Uterus (tissue), 4 donors: ENCODE results near the gene MCCC2. TPM values are rescaled to one million over a fixed set of nuclear protein-coding genes. Genes with fewer than 3 reads are reported as not detected.

Experiments used
- DNase-seq, 2 donors: peaks; one replicate each; pipeline ENCODE4 v3.0.0-alpha.2; 2019 to 2020
- H3K27ac ChIP-seq, 2 donors: fragments of 200-600 bp; sonication (generic); 1 replicate in 1 of 2; 2 replicates in 1 of 2; pipeline ENCODE4 v1.5.1; 2016 to 2018
- H3K27me3 ChIP-seq, 2 donors: fragments of 200-600 bp; sonication (generic); one replicate each; pipeline ENCODE4 v1.5.1; 2018 to 2019; ENCODE audit warnings: control low read depth in 1 of 2
- H3K36me3 ChIP-seq, 2 donors: fragments of 200-600 bp; sonication (generic); one replicate each; pipeline ENCODE4 v1.5.1; 2019; ENCODE audit warnings: control low read depth in 1 of 2
- H3K4me1 ChIP-seq, 2 donors: fragments of 200-600 bp; sonication (generic); one replicate each; pipeline ENCODE4 v1.5.1; 2018 to 2019; ENCODE audit warnings: control low read depth in 1 of 2
- H3K4me3 ChIP-seq, 2 donors: fragments of 200-600 bp; sonication (generic); 1 replicate in 1 of 2; 2 replicates in 1 of 2; pipeline ENCODE4 v1.5.1; 2018 to 2019; ENCODE audit warnings: mild to moderate bottlenecking in 1 of 2
- H3K9me3 ChIP-seq, 2 donors: fragments of 200-600 bp; sonication (generic); one replicate each; pipeline ENCODE4 v1.5.1; 2019; ENCODE audit warnings: control low read depth in 1 of 2
- POLR2A ChIP-seq, 2 donors: fragments of 450-650 bp; IDR thresholded peaks; one replicate each; pipeline ENCODE4 v1.6.1; 2016; ENCODE audit warnings: antibody characterized with exemption in 2 of 2, mild to moderate bottlenecking in 1 of 2, moderate library complexity in 1 of 2
- intact Hi-C: fragments of 100-400 bp; cut with DNase I; formaldehyde crosslinking; loops from one replicate; pipeline ENCODE4 v1.15.1; 2023; ENCODE audit warnings: low total_unique reads
- total RNA-seq, 4 donors: library from RNA; depleted of rRNA in 3 of 4; stranded (reverse); fragments of >200 nt in 3 of 4; gene quantifications; one replicate each; pipeline versions ENCODE4 v1.1.0 to v1.2.4, GENCODE V29; 2014 to 2023
- TF ChIP-seq, protein P1 (sequence below), 4 experiments: fragments of 200-600 bp in 2 of 4; fragments of 450-650 bp in 2 of 4; sonication (generic) in 2 of 4; IDR thresholded peaks; one replicate each; pipeline ENCODE4 v1.5.1; 2016 to 2019; ENCODE audit warnings: antibody characterized with exemption in 4 of 4, mild to moderate bottlenecking in 2 of 4, moderate library complexity in 1 of 4
- donor health status: DM: yes; HTN: yes; CAD: no.

The MCCC2 gene
- total RNA-seq, 4 donors from 2014 or later: 19.4 to 40.6 (median 30.4) TPM

DNA sequence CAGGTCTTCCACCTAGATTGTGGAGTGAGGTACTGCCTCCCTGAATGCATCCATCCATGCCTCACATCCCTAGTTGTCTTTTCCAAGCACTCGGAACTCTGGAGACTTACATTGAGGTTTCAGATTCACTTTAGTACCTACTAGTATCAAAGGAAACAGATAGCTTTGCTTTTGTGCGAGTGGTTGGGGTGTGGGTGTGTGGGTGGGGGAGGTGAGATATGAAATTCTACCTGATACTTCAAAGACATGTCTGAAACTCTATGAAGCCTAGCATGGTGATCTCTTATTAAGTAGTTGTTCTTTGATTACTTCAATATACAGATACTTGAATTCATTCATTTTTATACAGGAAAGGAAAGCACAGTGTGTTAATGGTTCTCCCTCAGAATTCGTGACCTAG is 64.4 kb downstream of the MCCC2 start:
- no peaks in the 10 kb centered on the region for H3K27me3 ChIP-seq
- no peaks in the 10 kb centered on the region for H3K9me3 ChIP-seq
- no peaks in the 10 kb centered on the region for H3K4me1 ChIP-seq
- no peak for DNase-seq
- H3K4me3 ChIP-seq: no peak overlapping the region
- TF ChIP-seq POLR2A (IDR thresholded peaks at IDR 0.05): no peak
- TF ChIP-seq, protein P1, sequence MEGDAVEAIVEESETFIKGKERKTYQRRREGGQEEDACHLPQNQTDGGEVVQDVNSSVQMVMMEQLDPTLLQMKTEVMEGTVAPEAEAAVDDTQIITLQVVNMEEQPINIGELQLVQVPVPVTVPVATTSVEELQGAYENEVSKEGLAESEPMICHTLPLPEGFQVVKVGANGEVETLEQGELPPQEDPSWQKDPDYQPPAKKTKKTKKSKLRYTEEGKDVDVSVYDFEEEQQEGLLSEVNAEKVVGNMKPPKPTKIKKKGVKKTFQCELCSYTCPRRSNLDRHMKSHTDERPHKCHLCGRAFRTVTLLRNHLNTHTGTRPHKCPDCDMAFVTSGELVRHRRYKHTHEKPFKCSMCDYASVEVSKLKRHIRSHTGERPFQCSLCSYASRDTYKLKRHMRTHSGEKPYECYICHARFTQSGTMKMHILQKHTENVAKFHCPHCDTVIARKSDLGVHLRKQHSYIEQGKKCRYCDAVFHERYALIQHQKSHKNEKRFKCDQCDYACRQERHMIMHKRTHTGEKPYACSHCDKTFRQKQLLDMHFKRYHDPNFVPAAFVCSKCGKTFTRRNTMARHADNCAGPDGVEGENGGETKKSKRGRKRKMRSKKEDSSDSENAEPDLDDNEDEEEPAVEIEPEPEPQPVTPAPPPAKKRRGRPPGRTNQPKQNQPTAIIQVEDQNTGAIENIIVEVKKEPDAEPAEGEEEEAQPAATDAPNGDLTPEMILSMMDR (IDR thresholded peaks at IDR 0.05): no peak
- no peaks in the 10 kb centered on the region for H3K36me3 ChIP-seq
- intact Hi-C loops: no loop called here
- H3K27ac ChIP-seq: no peak overlapping the region

- Histone ChIP-seq H3K36me3 (no peaks in the 10 kb centered on the region), H3K9me3 (no peaks in the 10 kb centered on the region), H3K4me3 (no peak overlapping the region), H3K4me1 (no peaks in the 10 kb centered on the region), H3K27me3 (no peaks in the 10 kb centered on the region), H3K27ac (peak overlapping the region; percentile 54 to 63)
- intact Hi-C loops: no loop called here
- no peak for DNase-seq
- no peak for TF ChIP-seq POLR2A (IDR thresholded peaks at IDR 0.05)
Observed at GRCh38 chr5:71652349-71652748, 65.2 kb downstream of the MCCC2 start.

- peak; percentile 39 to 59 for DNase-seq
- H3K4me1 ChIP-seq: no peaks in the 10 kb centered on the region
- TF ChIP-seq, protein P1 (IDR thresholded peaks at IDR 0.05): no peak
- TF ChIP-seq POLR2A (IDR thresholded peaks at IDR 0.05): no peak
- intact Hi-C loops: no loop called here
- H3K27me3 ChIP-seq: no peaks in the 10 kb centered on the region
- H3K27ac ChIP-seq: peak overlapping the region; percentile 54 to 63
- no peaks in the 10 kb centered on the region for H3K36me3 ChIP-seq
- no peaks in the 10 kb centered on the region for H3K9me3 ChIP-seq
- no peak overlapping the region for H3K4me3 ChIP-seq
Observed at GRCh38 chr5:71652803-71653543, 65.8 kb downstream of the MCCC2 start.

DNA sequence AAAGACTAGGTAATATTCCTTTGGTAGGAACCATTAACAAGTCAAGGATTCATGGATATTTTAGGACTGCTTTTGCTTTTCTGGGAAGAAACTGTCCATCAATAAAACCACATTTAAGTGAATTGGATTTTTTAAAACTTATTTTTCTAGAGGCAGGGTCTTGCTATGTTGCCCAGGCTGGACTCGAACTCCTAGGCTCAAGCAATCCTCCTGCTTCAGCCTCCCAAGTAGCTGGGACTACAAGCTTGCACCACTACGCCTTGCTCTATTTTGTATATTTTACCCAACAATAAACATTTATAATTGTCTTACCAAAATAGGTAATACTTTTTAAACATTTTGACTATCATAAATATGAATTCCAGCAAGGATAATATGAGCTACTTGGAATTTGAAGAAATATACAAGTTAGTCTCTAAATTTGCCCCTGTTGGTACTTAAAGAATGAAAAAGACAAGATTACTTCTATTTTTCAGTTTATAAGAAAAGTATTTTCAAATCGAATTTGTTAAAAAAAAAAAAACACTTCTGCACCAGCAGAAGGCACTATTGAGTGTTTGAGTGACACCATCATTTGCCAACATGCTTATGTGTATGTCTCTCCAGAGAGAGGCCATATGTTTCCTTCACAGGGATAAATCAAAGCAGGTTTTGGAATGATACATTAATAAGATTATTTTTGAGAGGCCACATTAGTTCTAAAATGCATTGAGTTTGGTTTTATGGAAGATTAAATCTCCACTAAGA is 71.9 kb downstream of the MCCC2 start:
- DNase-seq: no peak
- TF ChIP-seq POLR2A (IDR thresholded peaks at IDR 0.05): no peak
- TF ChIP-seq, protein P1 (IDR thresholded peaks at IDR 0.05): no peak
- no peaks in the 10 kb centered on the region for H3K9me3 ChIP-seq
- no peak overlapping the region for H3K27ac ChIP-seq
- intact Hi-C loops: no loop called here
- no peaks in the 10 kb centered on the region for H3K36me3 ChIP-seq
- H3K27me3 ChIP-seq: no peaks in the 10 kb centered on the region
- no peak overlapping the region for H3K4me3 ChIP-seq
- no peaks in the 10 kb centered on the region for H3K4me1 ChIP-seq

DNA sequence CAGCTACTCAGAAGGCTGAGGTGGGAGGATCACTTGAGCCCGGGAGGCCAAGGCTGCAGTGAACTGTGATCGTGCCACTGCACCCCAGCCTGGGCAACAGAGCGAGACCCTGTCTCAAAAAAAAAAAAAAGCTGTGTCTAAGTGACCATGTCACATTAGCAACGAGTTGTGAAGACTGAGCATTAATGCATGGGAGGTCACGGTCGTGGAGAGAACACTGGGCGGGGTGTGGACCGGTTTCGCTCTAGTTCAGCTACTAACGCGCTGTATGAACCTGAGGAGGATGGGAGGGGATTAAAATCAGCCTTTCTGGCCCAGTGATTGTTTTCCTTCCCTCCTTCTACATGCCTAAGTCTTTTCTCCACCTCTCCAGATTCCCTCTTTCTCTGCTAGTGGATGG is 75.2 kb downstream of the MCCC2 start:
- Histone ChIP-seq H3K27me3 (no peaks in the 10 kb centered on the region), H3K27ac (no peak overlapping the region), H3K9me3 (no peaks in the 10 kb centered on the region), H3K4me3 (no peak overlapping the region), H3K4me1 (no peaks in the 10 kb centered on the region), H3K36me3 (no peaks in the 10 kb centered on the region)
- intact Hi-C loops: no loop called here
- DNase-seq: no peak
- TF ChIP-seq, protein P1 (IDR thresholded peaks at IDR 0.05): no peak
- no peak for TF ChIP-seq POLR2A (IDR thresholded peaks at IDR 0.05)
